WTC11 (cell line): ENCODE data around the gene DECR2. TPM values are rescaled to one million over a fixed set of nuclear protein-coding genes. Genes with fewer than 3 reads are reported as not detected.

ENCODE experiments used
- ATAC-seq: fragments of 200-7000 bp; cut with Tn5 transposase; 2 replicates; pipeline ENCODE4 v1.10.0; 2021; ENCODE audit warnings: mild to moderate bottlenecking, moderate library complexity
- CTCF ChIA-PET: fragments of 300-600 bp; sonication (Branson Sonifier 250); formaldehyde crosslinking; loops from one replicate; lab custom pipeline; 2021; ENCODE audit warnings: antibody characterized with exemption; lab: Charles Lee
- POLR2A ChIA-PET: fragments of 350-600 bp; sonication (Branson Sonifier 250); formaldehyde crosslinking; loops from one replicate; lab custom pipeline; 2021; ENCODE audit warnings: antibody characterized with exemption; lab: Charles Lee
- DNase-seq: peaks from one replicate; pipeline ENCODE4 v3.0.0; 2021; ENCODE audit warnings: low spot score
- H3K27ac Mint-ChIP-seq: 2 replicates; pipeline ENCODE4 v1.8.0; 2021; ENCODE audit warnings: mixed read lengths
- H3K27me3 Mint-ChIP-seq: 2 replicates; pipeline ENCODE4 v1.8.0; 2021; ENCODE audit warnings: low read depth, mild to moderate bottlenecking, moderate library complexity, mixed read lengths
- H3K36me3 Mint-ChIP-seq: 2 replicates; pipeline ENCODE4 v1.8.0; 2021; ENCODE audit warnings: mixed read lengths
- H3K4me1 Mint-ChIP-seq: 2 replicates; pipeline ENCODE4 v1.8.0; 2022; ENCODE audit warnings: mixed read lengths
- H3K4me3 Mint-ChIP-seq: 2 replicates; pipeline ENCODE4 v1.8.0; 2021; ENCODE audit warnings: mild to moderate bottlenecking, moderate library complexity, mixed read lengths
- H3K9me3 Mint-ChIP-seq: 2 replicates; pipeline ENCODE4 v1.8.0; 2021; ENCODE audit warnings: mixed read lengths
- ARID4B ChIP-seq: sonication (generic); formaldehyde crosslinking; IDR thresholded peaks from 2 replicates; pipeline ENCODE4 v1.8.0; 2023; ENCODE audit warnings: missing genetic modification reagents, mild to moderate bottlenecking, borderline replicate concordance
- ATF2 ChIP-seq: sonication (generic); formaldehyde crosslinking; IDR thresholded peaks from 2 replicates; pipeline ENCODE4 v1.8.1; 2022; ENCODE audit warnings: low read depth, missing genetic modification reagents, borderline replicate concordance
- EMX1 ChIP-seq: fragments of 250-450 bp; sonication (Bioruptor Pico); IDR thresholded peaks from 2 replicates; pipeline ENCODE4 v1.8.0; 2021; ENCODE audit warnings: mild to moderate bottlenecking
- ETV6 ChIP-seq: sonication (generic); formaldehyde crosslinking; IDR thresholded peaks from 2 replicates; pipeline ENCODE4 v1.8.1; 2022; ENCODE audit warnings: mild to moderate bottlenecking, missing genetic modification reagents
- FOXK1 ChIP-seq: sonication (generic); formaldehyde crosslinking; IDR thresholded peaks from 2 replicates; pipeline ENCODE4 v1.8.0; 2022; ENCODE audit warnings: mild to moderate bottlenecking, moderate library complexity, missing genetic modification reagents
- FOXP1 ChIP-seq: sonication (generic); formaldehyde crosslinking; IDR thresholded peaks from 2 replicates; pipeline ENCODE4 v1.8.0; 2022; ENCODE audit warnings: missing genetic modification reagents, mild to moderate bottlenecking, moderate library complexity, borderline replicate concordance
- GABPB1 ChIP-seq: sonication (generic); formaldehyde crosslinking; IDR thresholded peaks from 2 replicates; pipeline ENCODE4 v1.8.1; 2023; ENCODE audit warnings: mild to moderate bottlenecking, missing genetic modification reagents
- GRHL2 ChIP-seq: fragments of 250-450 bp; sonication (Bioruptor Pico); IDR thresholded peaks from 2 replicates; pipeline ENCODE4 v1.8.0; 2022; ENCODE audit warnings: mild to moderate bottlenecking, moderate library complexity; ENCODE audit not compliant: insufficient replicate concordance, severe bottlenecking
- MYBL2 ChIP-seq: sonication (generic); formaldehyde crosslinking; IDR thresholded peaks from 2 replicates; pipeline ENCODE4 v1.8.1; 2023; ENCODE audit warnings: mild to moderate bottlenecking, moderate library complexity, missing genetic modification reagents
- NR2C2 ChIP-seq: sonication (generic); formaldehyde crosslinking; IDR thresholded peaks from 2 replicates; pipeline ENCODE4 v1.8.0; 2022; ENCODE audit warnings: mild to moderate bottlenecking, missing genetic modification reagents
- RORB ChIP-seq: fragments of 250-450 bp; sonication (Bioruptor Pico); IDR thresholded peaks from 2 replicates; pipeline ENCODE4 v1.9.0; 2021; ENCODE audit warnings: mild to moderate bottlenecking
- SMAD3 ChIP-seq: sonication (generic); formaldehyde crosslinking; IDR thresholded peaks from 2 replicates; pipeline ENCODE4 v1.8.0; 2022; ENCODE audit warnings: missing genetic modification reagents, mild to moderate bottlenecking, borderline replicate concordance
- SMAD4 ChIP-seq: sonication (generic); formaldehyde crosslinking; IDR thresholded peaks from 2 replicates; pipeline ENCODE4 v1.8.0; 2022; ENCODE audit warnings: mild to moderate bottlenecking, missing genetic modification reagents
- USF2 ChIP-seq: sonication (generic); formaldehyde crosslinking; IDR thresholded peaks from 2 replicates; pipeline ENCODE4 v1.8.1; 2023; ENCODE audit warnings: mild to moderate bottlenecking, missing genetic modification reagents, moderate library complexity
- ZBTB21 ChIP-seq: sonication (generic); formaldehyde crosslinking; IDR thresholded peaks from 2 replicates; pipeline ENCODE4 v1.8.1; 2023; ENCODE audit warnings: mild to moderate bottlenecking, missing genetic modification reagents, borderline replicate concordance
- ZNF138 ChIP-seq: sonication (generic); formaldehyde crosslinking; conservative IDR thresholded peaks from 2 replicates; pipeline ENCODE4 v1.8.1; 2022; ENCODE audit warnings: mild to moderate bottlenecking, moderate library complexity, missing genetic modification reagents
- ZNF232 ChIP-seq: sonication (generic); formaldehyde crosslinking; IDR thresholded peaks from 2 replicates; pipeline ENCODE4 v1.8.0; 2022; ENCODE audit warnings: mild to moderate bottlenecking, missing genetic modification reagents
- ZNF416 ChIP-seq: fragments of 250-450 bp; sonication (Bioruptor Pico); IDR thresholded peaks from 2 replicates; pipeline ENCODE4 v1.9.0; 2021; ENCODE audit warnings: mild to moderate bottlenecking, inconsistent platforms
- total RNA-seq: library from RNA; stranded (reverse); gene quantifications from 3 replicates; pipeline ENCODE4 v1.2.3, GENCODE V29; 2021
- TF ChIP-seq, protein P1 (sequence below): sonication (generic); formaldehyde crosslinking; IDR thresholded peaks from 2 replicates; pipeline ENCODE4 v1.8.0; 2022; ENCODE audit warnings: mild to moderate bottlenecking, missing genetic modification reagents
- TF ChIP-seq, protein P2 (sequence below): sonication (generic); formaldehyde crosslinking; IDR thresholded peaks from 2 replicates; pipeline ENCODE4 v1.8.0; 2023; ENCODE audit warnings: mild to moderate bottlenecking, missing genetic modification reagents

DECR2 gene
- total RNA-seq, 1 experiment from 2014 or later = 43.6 TPM

DNA sequence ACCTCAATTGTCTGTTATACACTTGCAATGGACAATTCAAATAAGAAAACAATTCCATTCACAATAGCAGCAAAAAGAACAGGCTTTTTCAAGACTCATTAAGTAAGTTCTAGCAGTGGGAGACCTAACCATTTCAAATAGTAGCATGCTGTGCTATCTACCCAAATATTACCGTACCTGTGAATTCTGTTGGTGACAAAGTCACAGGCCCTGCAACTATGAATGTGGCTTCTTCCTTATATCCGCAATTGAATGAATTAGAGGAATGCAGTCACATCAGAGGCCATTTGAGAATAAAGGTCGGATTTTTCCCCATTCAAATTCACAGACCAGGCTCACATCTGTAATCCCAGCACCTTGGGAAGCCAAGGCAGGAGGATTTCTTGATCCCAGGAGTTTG lies 5.5 kb upstream of the DECR2 start:
- Mint-ChIP-seq H3K27me3 (peaks cover 3% of the 10 kb centered on the region; the same call in 1 of the 2 replicates), H3K9me3 (peaks cover 5% of the 10 kb centered on the region), H3K27ac (peak overlapping the region; percentile 99), H3K36me3 (peaks cover 17% of the 10 kb centered on the region), H3K4me3 (peak overlapping the region; percentile 94), H3K4me1 (peaks cover 25% of the 10 kb centered on the region)
- no peak for ATAC-seq
- ChIA-PET CTCF (interaction anchor here (1.0 to 1.2 kb wide), 4 partner anchors 9 to 99 kb away, joined by 3 to 6 read pairs (median 5); no protein-coding TSS in a partner anchor), POLR2A (no interaction called here)
- TF ChIP-seq ETV6 (CRISPR knock-in tag) = no peak
- no peak for TF ChIP-seq MYBL2 (CRISPR knock-in tag)
- TF ChIP-seq GABPB1 (CRISPR knock-in tag) = no peak
- no peak for TF ChIP-seq ZNF138
- no peak for TF ChIP-seq NR2C2 (CRISPR knock-in tag)
- TF ChIP-seq SMAD3 (CRISPR knock-in tag) = no peak
- TF ChIP-seq SMAD4 (CRISPR knock-in tag) = no peak
- TF ChIP-seq ATF2 = no peak
- no peak for TF ChIP-seq ZNF232 (CRISPR knock-in tag)
- TF ChIP-seq EMX1 = no peak
- no peak for TF ChIP-seq FOXP1 (CRISPR knock-in tag)
- DNase-seq = no peak

GRCh38 chr16:396605-397004 lies 5.1 kb upstream of the DECR2 start:
- H3K4me3 Mint-ChIP-seq = peak overlapping the region; percentile 94
- POLR2A ChIA-PET = no interaction called here
- H3K27ac Mint-ChIP-seq = peak overlapping the region; percentile 99
- H3K9me3 Mint-ChIP-seq = peaks cover 5% of the 10 kb centered on the region
- peak; percentile 33 for ATAC-seq
- peak; percentile 59 for DNase-seq
- peaks cover 25% of the 10 kb centered on the region for H3K4me1 Mint-ChIP-seq
- 0 out of 2 replicates have a peak, but pooled peaks have one; percentile 41 for TF ChIP-seq USF2 (CRISPR knock-in tag)
- no peak for TF ChIP-seq ZNF416 (CRISPR knock-in tag)
- no peak for TF ChIP-seq GRHL2 (CRISPR knock-in tag)
- TF ChIP-seq, protein P1, sequence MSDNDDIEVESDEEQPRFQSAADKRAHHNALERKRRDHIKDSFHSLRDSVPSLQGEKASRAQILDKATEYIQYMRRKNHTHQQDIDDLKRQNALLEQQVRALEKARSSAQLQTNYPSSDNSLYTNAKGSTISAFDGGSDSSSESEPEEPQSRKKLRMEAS (CRISPR knock-in tag) = no peak
- TF ChIP-seq FOXK1 = no peak
- TF ChIP-seq RORB (CRISPR knock-in tag) = no peak
- no peak for TF ChIP-seq ZBTB21 (CRISPR knock-in tag)
- CTCF ChIA-PET = interaction anchor here (1.0 to 1.9 kb wide), 4 partner anchors 10 to 99 kb away, joined by 3 to 10 read pairs (median 5); no protein-coding TSS in a partner anchor
- H3K27me3 Mint-ChIP-seq = peaks cover 3% of the 10 kb centered on the region; the same call in 1 of the 2 replicates
- peaks cover 17% of the 10 kb centered on the region for H3K36me3 Mint-ChIP-seq

DNA sequence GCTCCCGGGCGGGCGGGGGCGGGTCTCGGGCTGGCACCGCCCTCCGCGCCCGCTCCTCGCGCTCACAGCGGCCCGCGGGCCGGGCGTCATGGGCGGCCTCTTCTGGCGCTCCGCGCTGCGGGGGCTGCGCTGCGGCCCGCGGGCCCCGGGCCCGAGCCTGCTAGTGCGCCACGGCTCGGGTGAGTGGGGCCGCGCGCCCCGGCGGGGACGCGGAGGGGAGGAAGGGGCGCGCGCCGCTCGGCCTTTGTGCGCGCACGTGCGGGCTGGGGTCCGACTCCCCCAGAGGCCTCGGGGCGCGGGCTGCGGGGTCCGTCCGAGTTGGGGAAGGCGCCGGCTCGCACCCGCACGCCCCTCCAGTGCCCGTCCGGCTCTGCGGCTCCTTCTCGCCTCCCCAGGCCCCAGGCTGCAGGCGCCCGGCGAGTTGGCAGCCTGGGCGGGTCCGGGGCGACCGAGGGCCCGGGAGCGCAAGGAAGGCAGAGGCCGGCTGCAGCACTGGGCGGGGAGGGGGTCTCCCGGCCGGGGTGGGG lies 4.5 kb upstream of the DECR2 start, which contains the start of gene NME4:
TSS of gene NME4 (plus strand) at position 65 of the 527 bp plus-strand sequence. CDS start at position 89, 24 bp downstream.
- Mint-ChIP-seq H3K4me1 (peaks cover 25% of the 10 kb centered on the region), H3K27ac (peak within 1 kb of the TSS; percentile 99), H3K27me3 (peaks cover 3% of the 10 kb centered on the region; the same call in 1 of the 2 replicates), H3K9me3 (no peaks in the 10 kb centered on the region), H3K4me3 (peak within 1 kb of the TSS; percentile 94), H3K36me3 (peaks cover 12% of the 10 kb centered on the region)
- TF ChIP-seq USF2 (CRISPR knock-in tag) = 0 out of 2 replicates have a peak, but pooled peaks have one; percentile 23
- peak; percentile 49; the same call in 1 of the 2 replicates for TF ChIP-seq ARID4B (CRISPR knock-in tag)
- TF ChIP-seq, protein P2, sequence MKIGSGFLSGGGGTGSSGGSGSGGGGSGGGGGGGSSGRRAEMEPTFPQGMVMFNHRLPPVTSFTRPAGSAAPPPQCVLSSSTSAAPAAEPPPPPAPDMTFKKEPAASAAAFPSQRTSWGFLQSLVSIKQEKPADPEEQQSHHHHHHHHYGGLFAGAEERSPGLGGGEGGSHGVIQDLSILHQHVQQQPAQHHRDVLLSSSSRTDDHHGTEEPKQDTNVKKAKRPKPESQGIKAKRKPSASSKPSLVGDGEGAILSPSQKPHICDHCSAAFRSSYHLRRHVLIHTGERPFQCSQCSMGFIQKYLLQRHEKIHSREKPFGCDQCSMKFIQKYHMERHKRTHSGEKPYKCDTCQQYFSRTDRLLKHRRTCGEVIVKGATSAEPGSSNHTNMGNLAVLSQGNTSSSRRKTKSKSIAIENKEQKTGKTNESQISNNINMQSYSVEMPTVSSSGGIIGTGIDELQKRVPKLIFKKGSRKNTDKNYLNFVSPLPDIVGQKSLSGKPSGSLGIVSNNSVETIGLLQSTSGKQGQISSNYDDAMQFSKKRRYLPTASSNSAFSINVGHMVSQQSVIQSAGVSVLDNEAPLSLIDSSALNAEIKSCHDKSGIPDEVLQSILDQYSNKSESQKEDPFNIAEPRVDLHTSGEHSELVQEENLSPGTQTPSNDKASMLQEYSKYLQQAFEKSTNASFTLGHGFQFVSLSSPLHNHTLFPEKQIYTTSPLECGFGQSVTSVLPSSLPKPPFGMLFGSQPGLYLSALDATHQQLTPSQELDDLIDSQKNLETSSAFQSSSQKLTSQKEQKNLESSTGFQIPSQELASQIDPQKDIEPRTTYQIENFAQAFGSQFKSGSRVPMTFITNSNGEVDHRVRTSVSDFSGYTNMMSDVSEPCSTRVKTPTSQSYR (CRISPR knock-in tag) = no peak
- CTCF ChIA-PET = interaction anchor here (1.0 to 1.9 kb wide), 7 partner anchors 10 to 251 kb away, joined by 3 to 10 read pairs (median 4); partner anchors contain the start of gene PGAP6
- ATAC-seq = no peak; the same call in 1 of the 2 replicates
- POLR2A ChIA-PET = interaction anchor here (0.7 kb wide), 1 partner anchor 98 kb away, joined by 3 read pairs; no protein-coding TSS in a partner anchor
- DNase-seq = peak; percentile 50
